KBM-7 (cell line): ENCODE measurements around the gene ELF1.

Experiments
- DNase-seq: peaks from one replicate; pipeline ENCODE4 v3.0.0-alpha.2; 2015
- in situ Hi-C: fragments of 300-500 bp; cut with MboI; formaldehyde crosslinking; loops from 2 replicates; pipeline ENCODE4 v1.14.3; 2020; ENCODE audit warnings: low sequenced_read_pairs, low pct_unique_long_range_greater_than_20kb, mixed read lengths

ELF1 gene

DNA sequence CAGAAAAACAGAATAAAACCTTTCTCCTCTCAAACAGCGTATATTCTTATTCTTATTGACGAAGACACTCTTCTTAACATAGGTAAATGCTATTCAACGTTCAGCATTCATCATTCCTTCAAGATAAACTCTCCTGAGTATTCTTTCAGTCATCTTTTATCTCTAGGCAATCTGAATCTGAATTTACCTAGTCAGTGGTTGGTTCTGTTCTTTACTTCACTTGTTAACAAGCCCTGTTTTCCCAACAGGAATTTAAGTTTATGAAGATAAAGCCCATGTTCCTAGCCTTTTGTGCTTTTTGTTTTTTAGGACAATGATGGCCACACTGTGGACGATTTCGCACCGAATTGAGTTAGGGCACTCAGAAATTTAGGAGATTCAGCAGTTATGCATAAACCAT, 3.2 kb downstream of the ELF1 start:
- DNase-seq, result no peak
- in situ Hi-C loops, result no loop called here

DNA sequence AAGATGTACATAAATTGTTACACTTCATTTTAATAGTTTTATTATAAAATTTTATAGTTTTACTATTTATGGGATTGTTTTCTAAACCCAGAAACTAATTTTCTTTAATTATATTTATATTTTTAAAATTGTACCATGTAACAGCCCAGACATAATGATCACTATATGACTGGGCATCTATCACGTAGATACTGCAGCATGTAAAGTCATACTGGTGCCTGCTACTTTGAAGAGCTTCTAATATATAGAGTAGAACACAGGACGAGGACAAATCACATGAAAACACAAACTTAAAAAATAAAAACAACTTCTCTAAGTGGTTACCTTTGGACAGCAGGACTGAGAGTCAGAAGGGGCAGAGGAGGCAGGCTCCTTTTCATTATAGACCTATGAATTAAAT, 5.3 kb downstream of the ELF1 start:
- in situ Hi-C loops, result no loop called here
- DNase-seq, result no peak

DNA sequence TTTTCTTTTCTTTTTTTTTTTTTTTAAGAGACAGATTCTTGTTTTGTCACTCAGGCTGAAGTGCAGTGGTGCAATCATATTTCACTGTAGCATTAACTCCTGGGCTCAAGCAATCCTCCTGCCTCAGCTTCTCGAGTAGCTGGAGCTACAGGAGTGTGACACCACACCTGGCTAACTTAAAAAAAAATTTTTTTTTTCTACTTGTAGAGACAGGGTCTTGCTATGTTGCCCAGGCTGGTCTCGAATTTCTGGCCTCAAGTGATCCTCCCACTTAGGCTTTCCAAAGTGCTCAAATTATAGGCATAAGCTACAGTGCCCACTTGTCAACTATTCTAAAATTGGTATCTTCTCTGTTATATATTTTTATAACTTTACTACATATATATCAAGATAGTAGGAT, 6.6 kb downstream of the ELF1 start:
- no peak for DNase-seq
- in situ Hi-C loops, result no loop called here

DNA sequence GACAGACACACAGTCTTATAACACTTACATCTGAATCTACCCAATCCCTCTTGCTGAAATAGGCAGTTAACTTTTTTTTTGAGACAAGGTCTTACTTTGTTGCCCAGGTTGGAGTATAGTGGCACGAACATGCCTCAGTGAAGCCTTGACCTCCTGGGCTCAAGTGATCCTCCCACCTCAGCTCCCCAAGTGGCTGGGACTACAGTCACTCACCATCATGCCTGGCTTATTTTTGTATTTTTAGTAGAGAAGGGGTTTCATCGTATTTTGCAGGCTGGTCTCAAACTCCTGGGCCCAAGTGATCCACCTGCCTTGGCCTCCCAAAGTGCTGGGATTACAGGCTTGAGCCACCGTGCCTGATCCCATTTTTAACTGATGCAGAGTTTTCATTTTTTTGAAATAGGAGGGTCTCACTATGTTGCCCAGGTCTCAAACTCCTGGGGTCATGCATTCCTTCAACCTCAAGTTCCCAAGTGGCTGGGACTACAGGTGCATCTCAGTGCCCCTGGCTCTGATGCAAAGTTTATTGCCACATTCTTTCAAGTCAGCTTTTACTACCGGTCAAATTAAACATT, 7.6 kb downstream of the ELF1 start:
- in situ Hi-C loops, result no loop called here
- no peak for DNase-seq

DNA sequence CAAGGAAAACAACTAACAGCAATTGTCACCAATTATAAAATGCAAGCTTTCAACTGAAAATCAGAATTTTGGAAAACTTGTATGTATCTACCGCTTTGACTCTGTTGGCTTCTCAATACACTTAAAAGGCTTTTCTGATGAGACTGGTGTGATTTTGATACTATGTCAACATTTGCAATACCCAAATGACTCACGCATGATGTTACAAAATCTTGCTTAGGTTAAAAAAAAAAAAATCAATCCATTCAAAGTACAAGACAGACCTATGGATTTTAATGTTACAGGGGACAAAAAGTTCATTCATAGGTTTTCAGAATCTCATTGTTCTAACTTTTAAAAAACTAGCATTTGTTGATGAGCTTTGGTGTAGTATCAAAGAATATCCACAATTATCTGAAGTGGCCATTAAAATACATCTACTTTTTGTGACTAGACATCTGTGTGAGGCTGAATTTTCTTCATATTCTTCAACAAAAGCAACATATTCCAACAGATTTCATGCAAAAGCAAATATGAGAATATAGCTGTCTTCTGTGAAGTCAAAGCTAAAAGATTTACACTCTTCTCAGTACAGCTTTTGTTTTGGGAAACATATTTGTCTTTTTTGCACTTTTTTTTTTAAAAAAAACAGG, 10.7 kb downstream of the ELF1 start:
- in situ Hi-C loops, result no loop called here
- peak; percentile 46 for DNase-seq

DNA sequence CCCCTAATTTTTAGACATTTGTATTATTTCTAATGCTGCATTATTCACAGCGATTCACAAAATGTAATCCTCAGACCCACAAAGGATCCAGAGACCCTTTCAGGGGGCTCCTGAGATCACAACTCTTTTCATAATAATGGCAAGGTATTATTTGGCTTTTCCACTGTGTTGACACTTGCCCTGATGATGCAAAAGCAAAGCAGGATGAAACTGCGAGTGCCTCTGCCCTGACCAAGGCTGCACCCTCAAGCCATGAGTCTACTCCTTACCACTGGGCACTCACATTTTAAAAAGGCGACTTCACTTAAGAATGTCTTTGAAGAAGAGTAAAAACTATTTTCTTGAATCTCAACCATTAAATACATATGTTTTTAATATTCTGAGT, 11.4 kb downstream of the ELF1 start:
- no peak for DNase-seq
- in situ Hi-C loops, result no loop called here

DNA sequence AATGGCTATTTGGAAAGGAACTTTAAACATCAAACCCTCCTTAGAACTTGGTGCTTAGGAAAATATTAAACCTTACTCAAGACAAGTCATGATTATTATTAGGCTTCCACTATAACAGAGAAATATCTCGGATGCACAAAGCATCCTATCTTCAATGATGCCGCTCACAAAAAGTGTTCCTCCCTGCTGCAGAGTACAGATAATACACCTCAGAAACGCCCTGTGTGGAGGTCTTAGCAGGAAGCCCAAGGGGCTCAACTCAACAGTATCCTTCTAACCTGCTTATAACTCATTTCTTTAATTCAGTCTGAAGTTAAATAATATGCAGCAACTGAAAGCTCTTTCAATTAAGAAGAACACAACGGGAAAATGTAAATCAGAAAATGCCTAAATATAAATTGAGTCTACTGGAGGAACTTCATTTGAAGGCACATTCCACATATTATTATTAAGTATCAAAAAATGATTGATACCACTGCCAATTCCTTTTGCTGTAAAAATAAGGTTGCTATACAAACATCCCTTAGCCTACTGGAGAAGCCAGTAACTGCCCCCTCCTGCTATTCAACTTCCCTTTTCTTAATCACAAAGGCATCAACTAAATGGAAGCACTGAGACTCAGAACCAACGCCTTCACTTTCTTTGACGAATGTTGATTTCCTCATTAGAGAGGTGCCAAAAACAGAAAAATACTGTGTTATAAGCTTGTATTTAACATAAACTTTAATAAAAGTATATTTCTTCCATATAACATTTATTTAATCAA, 12.0 kb downstream of the ELF1 start:
- in situ Hi-C loops, result no loop called here
- DNase-seq, result peak; percentile 77

DNA sequence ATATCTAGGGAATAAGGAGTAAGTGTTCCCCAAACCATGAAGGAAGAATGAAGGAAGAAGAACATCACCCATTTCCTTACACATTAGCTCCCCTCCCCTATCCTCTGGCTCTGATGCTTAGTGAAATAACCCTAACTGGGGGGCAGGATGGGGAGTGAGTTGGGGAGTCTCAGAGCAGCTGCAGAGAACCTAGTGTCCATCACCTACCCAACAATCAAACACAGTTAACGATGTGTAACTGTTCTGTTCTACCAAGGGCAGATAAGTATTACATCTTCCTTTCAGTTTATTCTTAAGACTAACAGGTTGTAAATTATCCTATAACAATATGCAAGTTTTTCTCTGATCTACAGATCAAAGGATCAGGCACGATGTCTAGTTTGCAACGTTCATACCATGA, 12.8 kb downstream of the ELF1 start:
- in situ Hi-C loops, result no loop called here

GRCh38 chr13:41005704-41006103, 13.4 kb downstream of the ELF1 start:
- in situ Hi-C loops, result no loop called here
- no peak for DNase-seq

More for the DNA sequence above, 12.8 kb downstream of the ELF1 start:
- no peak for DNase-seq

GRCh38 chr13:41004875-41005693, 14.0 kb downstream of the ELF1 start:
- in situ Hi-C loops, result no loop called here
- DNase-seq, result peak; percentile 94

- in situ Hi-C loops, result no loop called here
- no peak for DNase-seq
Observed at GRCh38 chr13:41002606-41003005, 16.5 kb downstream of the ELF1 start.

DNA sequence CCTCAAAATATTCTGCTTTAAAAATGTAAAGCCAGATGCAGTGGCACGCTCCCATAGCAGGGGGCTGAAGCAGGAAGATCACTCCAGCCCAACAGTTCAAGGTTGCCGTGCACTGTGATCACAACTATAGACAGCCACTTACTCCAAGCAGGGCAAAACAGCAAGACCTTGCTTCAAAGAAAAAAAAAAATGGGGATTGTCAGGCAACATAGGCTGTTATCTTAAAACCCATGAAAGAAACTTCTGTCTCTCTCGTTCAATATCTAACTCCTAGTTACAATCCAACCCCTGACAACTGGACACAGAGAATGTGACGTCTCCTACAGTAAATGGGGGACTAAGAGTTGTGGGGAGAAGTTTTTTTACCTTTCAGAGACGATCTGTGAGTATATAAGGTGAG, 17.4 kb downstream of the ELF1 start:
- no peak for DNase-seq
- in situ Hi-C loops, result no loop called here

DNA sequence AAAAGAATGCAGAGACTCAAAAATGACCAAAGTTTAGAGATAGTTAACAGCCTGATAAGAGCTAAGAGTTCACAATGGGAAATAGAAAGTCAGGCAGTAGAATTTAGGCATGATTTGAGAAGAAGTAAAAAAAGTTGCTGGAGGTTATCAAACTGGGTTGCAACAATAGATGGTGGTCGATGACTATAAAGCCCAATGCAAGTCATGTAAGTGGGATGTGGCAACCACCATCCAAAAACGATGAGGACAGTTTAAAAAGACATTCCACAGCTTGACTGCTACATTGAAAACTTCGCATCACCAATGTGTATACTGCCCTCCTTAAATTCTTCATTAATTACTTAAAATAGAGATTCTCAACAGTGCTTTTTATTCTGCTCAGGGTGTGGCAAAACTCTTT, 19.7 kb downstream of the ELF1 start:
- in situ Hi-C loops, result no loop called here
- no peak for DNase-seq

- in situ Hi-C loops, result no loop called here
- DNase-seq, result peak; percentile 81
Observed at GRCh38 chr13:40996426-40997092, 22.6 kb downstream of the ELF1 start.

GRCh38 chr13:40995997-40996396, 23.1 kb downstream of the ELF1 start:
- DNase-seq, result no peak
- in situ Hi-C loops, result no loop called here

- in situ Hi-C loops, result no loop called here
- DNase-seq, result no peak
Observed at GRCh38 chr13:40994581-40995230, 24.4 kb downstream of the ELF1 start.

GRCh38 chr13:40993987-40994386, 25.1 kb downstream of the ELF1 start:
- in situ Hi-C loops, result no loop called here
- no peak for DNase-seq

- in situ Hi-C loops, result no loop called here
- DNase-seq, result no peak
Observed at GRCh38 chr13:40992678-40993518, 26.2 kb downstream of the ELF1 start.
